Mesendoderm (in vitro differentiated cells): ENCODE results near the gene IL6.

Experiments
- DNase-seq: peaks from one replicate; pipeline ENCODE4 v3.0.0; 2013
- H2AK5ac ChIP-seq: 2 replicates; pipeline ENCODE4 v1.6.1; 2013; ENCODE audit warnings: low read length, inconsistent platforms
- H2BK120ac ChIP-seq: 2 replicates; pipeline ENCODE4 v1.6.1; 2013; ENCODE audit warnings: low read depth, mild to moderate bottlenecking, low read length, moderate library complexity, mixed read lengths
- H2BK15ac ChIP-seq: replicated peaks from 2 replicates; pipeline ENCODE4 v1.6.1; 2013; ENCODE audit warnings: low read depth, mild to moderate bottlenecking, moderate library complexity
- H2BK5ac ChIP-seq: 2 replicates; pipeline ENCODE4 v1.6.1; 2013; ENCODE audit warnings: low read length, inconsistent platforms
- H3K18ac ChIP-seq: 2 replicates; pipeline ENCODE4 v1.6.1; 2013; ENCODE audit warnings: mild to moderate bottlenecking, low read length, mixed read lengths
- H3K23ac ChIP-seq: one replicate; pipeline ENCODE4 v1.6.1; 2013; ENCODE audit warnings: low read length
- H3K27ac ChIP-seq: 2 replicates; pipeline ENCODE4 v1.5.1; 2013; ENCODE audit warnings: low read depth, mild to moderate bottlenecking, inconsistent platforms, low read length, moderate library complexity
- H3K27me3 ChIP-seq: 2 replicates; pipeline ENCODE4 v1.6.1; 2013; ENCODE audit warnings: low read length, control low read depth, mild to moderate bottlenecking, inconsistent platforms; ENCODE audit not compliant: insufficient read depth, poor library complexity
- H3K36me3 ChIP-seq: 2 replicates; pipeline ENCODE4 v1.6.1; 2013; ENCODE audit warnings: low read length, inconsistent platforms; ENCODE audit not compliant: control insufficient read depth, insufficient read depth
- H3K4ac ChIP-seq: one replicate; pipeline ENCODE4 v1.6.1; 2013; ENCODE audit warnings: low read depth, mild to moderate bottlenecking, low read length, moderate library complexity
- H3K4me1 ChIP-seq: 2 replicates; pipeline ENCODE4 v1.6.1; 2013; ENCODE audit warnings: low read depth, low read length, inconsistent platforms; ENCODE audit not compliant: control insufficient read depth
- H3K4me2 ChIP-seq: 2 replicates; pipeline ENCODE4 v1.6.1; 2013; ENCODE audit warnings: low read length
- H3K4me3 ChIP-seq: 2 replicates; pipeline ENCODE4 v1.5.1; 2013; ENCODE audit warnings: mild to moderate bottlenecking, low read length
- H3K56ac ChIP-seq: one replicate; pipeline ENCODE4 v1.6.1; 2013; ENCODE audit warnings: low read length
- H3K79me1 ChIP-seq: 2 replicates; pipeline ENCODE4 v1.6.1; 2013; ENCODE audit warnings: low read length, inconsistent platforms
- H3K79me2 ChIP-seq: 2 replicates; pipeline ENCODE4 v1.6.1; 2013; ENCODE audit warnings: mild to moderate bottlenecking, low read length; ENCODE audit not compliant: control insufficient read depth, insufficient read depth
- H3K9ac ChIP-seq: 2 replicates; pipeline ENCODE4 v1.6.1; 2013; ENCODE audit warnings: low read length, inconsistent platforms
- H4K5ac ChIP-seq: one replicate; pipeline ENCODE4 v1.6.1; 2013; ENCODE audit warnings: low read length
- H4K8ac ChIP-seq: one replicate; pipeline ENCODE4 v1.6.1; 2013; ENCODE audit warnings: low read depth, mild to moderate bottlenecking, control low read depth, low read length, moderate library complexity
- WGBS: extraction: QIAGEN DNeasy Blood & Tissue Kit; methylation state at CpG from one replicate; pipeline ENCODE4 v1.1.7; 2013; ENCODE audit warnings: low lambda C conversion rate, missing lambda C conversion rate; ENCODE audit not compliant: insufficient coverage; ENCODE audit errors: extremely low coverage; 5-methylcytosine and 5-hydroxymethylcytosine counted together

IL6 gene

GRCh38 chr7:22724861-22725260 is 2.1 kb upstream of the IL6 start:
- peaks cover 6% of the 10 kb centered on the region for H3K4me1 ChIP-seq
- no CpG with 5 or more reads among the region's 6 CpGs for WGBS

GRCh38 chr7:22725585-22725984 is 1.4 kb upstream of the IL6 start:
- Histone ChIP-seq H3K4me2 (no peak overlapping the region), H2BK120ac (peak overlapping the region; percentile 91), H3K36me3 (no peaks in the 10 kb centered on the region), H4K8ac (peak overlapping the region; percentile 30), H2BK5ac (peak overlapping the region; percentile 66), H3K4me3 (no peak overlapping the region), H2BK15ac (peak overlapping the region; percentile 28), H3K18ac (peak overlapping the region; percentile 92), H3K79me2 (no peaks in the 10 kb centered on the region), H3K56ac (peak overlapping the region; percentile 52), H3K4me1 (peaks cover 3% of the 10 kb centered on the region), H3K27ac (peak overlapping the region; percentile 67), H3K23ac (no peak overlapping the region), H3K79me1 (no peaks in the 10 kb centered on the region), H3K9ac (no peak overlapping the region), H3K27me3 (no peaks in the 10 kb centered on the region), H2AK5ac (peak overlapping the region; percentile 15), H4K5ac (no peak overlapping the region), H3K4ac (peak overlapping the region; percentile 28)
- WGBS: no CpG with 5 or more reads among the region's 9 CpGs
- DNase-seq: peak; percentile 88

More at GRCh38 chr7:22724861-22725260, 2.1 kb upstream of the IL6 start:
- H2AK5ac ChIP-seq: no peak overlapping the region
- peak overlapping the region; percentile 30 for H2BK120ac ChIP-seq
- no peak overlapping the region for H4K5ac ChIP-seq
- peak overlapping the region; percentile 48 for H3K4ac ChIP-seq
- H3K18ac ChIP-seq: peak overlapping the region; percentile 85
- H3K23ac ChIP-seq: no peak overlapping the region
- no peaks in the 10 kb centered on the region for H3K36me3 ChIP-seq
- H2BK15ac ChIP-seq: no peak overlapping the region
- H4K8ac ChIP-seq: no peak overlapping the region
- no peak overlapping the region for H3K27ac ChIP-seq
- H2BK5ac ChIP-seq: peak overlapping the region; percentile 6
- H3K56ac ChIP-seq: peak overlapping the region; percentile 3
- no peaks in the 10 kb centered on the region for H3K79me1 ChIP-seq
- no peak overlapping the region for H3K9ac ChIP-seq
- H3K27me3 ChIP-seq: no peaks in the 10 kb centered on the region
- no peak overlapping the region for H3K4me3 ChIP-seq
- no peaks in the 10 kb centered on the region for H3K79me2 ChIP-seq
- DNase-seq: no peak
- H3K4me2 ChIP-seq: no peak overlapping the region

GRCh38 chr7:22726345-22726906 is 574 bp upstream of the IL6 start:
- Histone ChIP-seq H3K79me2 (no peaks in the 10 kb centered on the region), H2BK5ac (peak overlapping the region; percentile 66), H3K27me3 (no peaks in the 10 kb centered on the region), H3K36me3 (no peaks in the 10 kb centered on the region), H3K27ac (peak overlapping the region; percentile 67), H3K9ac (peak overlapping the region; percentile 17), H4K5ac (no peak overlapping the region), H3K4me3 (no peak overlapping the region), H4K8ac (peak overlapping the region; percentile 30), H3K4me2 (no peak overlapping the region), H3K4me1 (peaks cover 3% of the 10 kb centered on the region), H3K18ac (peak overlapping the region; percentile 92), H2BK120ac (peak overlapping the region; percentile 48), H3K23ac (no peak overlapping the region), H3K79me1 (no peaks in the 10 kb centered on the region), H2BK15ac (no peak overlapping the region), H3K56ac (peak overlapping the region; percentile 52), H3K4ac (peak overlapping the region; percentile 28), H2AK5ac (peak overlapping the region; percentile 15)
- no CpG with 5 or more reads among the region's 8 CpGs for WGBS
- peak; percentile 94 for DNase-seq

- H3K23ac ChIP-seq: no peak overlapping the region
- WGBS: no CpG with 5 or more reads among the region's 3 CpGs
- no peak overlapping the region for H2AK5ac ChIP-seq
- H3K79me2 ChIP-seq: no peaks in the 10 kb centered on the region
- no peak for DNase-seq
- H3K56ac ChIP-seq: peak overlapping the region; percentile 28
- H2BK15ac ChIP-seq: no peak overlapping the region
- no peak overlapping the region for H4K8ac ChIP-seq
- peak overlapping the region; percentile 35 for H3K9ac ChIP-seq
- H3K27ac ChIP-seq: peak overlapping the region; percentile 13
- H3K4ac ChIP-seq: peak overlapping the region; percentile 77
- no peak overlapping the region for H3K4me3 ChIP-seq
- peak overlapping the region; percentile 25 for H2BK5ac ChIP-seq
- no peaks in the 10 kb centered on the region for H3K79me1 ChIP-seq
- H3K18ac ChIP-seq: peak overlapping the region; percentile 64
- H3K4me1 ChIP-seq: peaks cover 3% of the 10 kb centered on the region
- H2BK120ac ChIP-seq: peak overlapping the region; percentile 90
- no peaks in the 10 kb centered on the region for H3K36me3 ChIP-seq
- H3K27me3 ChIP-seq: no peaks in the 10 kb centered on the region
- H3K4me2 ChIP-seq: no peak overlapping the region
- no peak overlapping the region for H4K5ac ChIP-seq
These were observed 675 bp downstream of the IL6 start for GRCh38 chr7:22727714-22728035.

- Histone ChIP-seq H3K36me3 (no peaks in the 10 kb centered on the region), H3K79me2 (no peaks in the 10 kb centered on the region), H3K9ac (no peak overlapping the region), H3K4me2 (no peak overlapping the region), H3K27ac (no peak overlapping the region), H2AK5ac (no peak overlapping the region), H3K4me3 (no peak overlapping the region), H2BK15ac (no peak overlapping the region), H3K56ac (no peak overlapping the region), H4K5ac (no peak overlapping the region), H2BK5ac (no peak overlapping the region), H3K4me1 (peaks cover 3% of the 10 kb centered on the region), H3K18ac (peak overlapping the region; percentile 70), H3K79me1 (no peaks in the 10 kb centered on the region), H3K23ac (no peak overlapping the region), H3K27me3 (no peaks in the 10 kb centered on the region), H4K8ac (no peak overlapping the region), H2BK120ac (peak overlapping the region; percentile 90), H3K4ac (no peak overlapping the region)
- DNase-seq: peak; percentile 82
- no CpG with 5 or more reads among the region's 1 CpG for WGBS
These were observed 1.5 kb downstream of the IL6 start for GRCh38 chr7:22728401-22729029.
